ENCODE results near the gene UBE2G2. TPM values are rescaled to one million over a fixed set of nuclear protein-coding genes. Genes with fewer than 3 reads are reported as not detected.

Gene UBE2G2
- total and polyA plus RNA-seq, 2 of the 4 experiments (the other 2 are of a cell fraction): 65.4 to 91.7 TPM

DNA sequence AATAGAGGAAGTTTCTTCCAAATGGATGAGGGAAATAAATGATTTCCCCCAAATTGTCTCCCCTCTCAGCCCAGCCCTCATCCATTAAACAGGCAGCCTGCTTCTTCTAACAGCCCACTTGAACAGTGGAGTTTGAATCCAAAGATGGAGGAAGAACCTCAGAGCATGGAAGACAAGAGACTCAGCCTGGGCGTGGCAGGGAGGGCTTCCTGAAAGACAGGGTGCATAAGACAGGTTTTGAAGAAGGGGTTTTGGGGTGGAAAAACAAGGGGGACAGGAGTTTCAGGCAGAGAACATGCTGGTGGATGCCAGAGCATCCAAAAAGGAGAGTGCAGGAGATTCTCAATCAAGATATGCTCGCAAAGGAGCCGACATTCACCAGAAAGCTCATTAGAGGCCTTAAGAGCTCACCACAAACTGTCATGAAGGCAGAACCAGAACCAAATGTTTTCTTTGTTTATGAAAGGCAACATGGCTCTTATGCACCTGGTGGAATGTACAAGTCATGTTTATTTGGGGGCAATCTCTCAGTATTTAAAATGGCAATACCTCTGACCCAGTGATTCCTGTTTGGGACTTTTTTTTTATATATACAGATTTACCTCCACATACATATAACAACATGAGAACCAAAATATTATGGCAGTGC, 63.8 kb downstream of the UBE2G2 start:
- H3K79me1 ChIP-seq (ENCODE audit: low read depth in 1 of 2, low read length in 2 of 2): no peaks in the 10 kb centered on the region
- H4K91ac ChIP-seq (ENCODE audit: insufficient read depth, low read depth, low read length): no peak overlapping the region
- no peak for ATAC-seq (ENCODE audit: low read depth)
- no peak overlapping the region for H3K18ac ChIP-seq (ENCODE audit: low read depth, low read length)
- in situ Hi-C loops (cut with MboI; ENCODE audit: low sequenced_read_pairs) (no loop called here), dilution Hi-C loops (cut with HindIII; ENCODE audit: low sequenced_read_pairs, unreplicated experiment) (no loop called here), intact Hi-C loops (cut with micrococcal nuclease) (no loop called here)
- H3K9me1 ChIP-seq (ENCODE audit: insufficient read depth, low read length): no peaks in the 10 kb centered on the region
- H2BK120ac ChIP-seq (ENCODE audit: low read depth, low read length): no peak overlapping the region
- H4K8ac ChIP-seq (ENCODE audit: low read depth in 2 of 2, low read length in 2 of 2): no peak overlapping the region
- H3K4ac ChIP-seq (ENCODE audit: low read depth, low read length): no peak overlapping the region
- no peak overlapping the region for H3K23ac ChIP-seq (ENCODE audit: low read depth, low read length)
- no peak overlapping the region for H4K5ac ChIP-seq (ENCODE audit: low read depth, low read length)
- peaks cover 40% of the 10 kb centered on the region for H3K9me3 ChIP-seq (ENCODE audit: control insufficient read depth, insufficient read depth, low read length)
- no peak overlapping the region for H3K14ac ChIP-seq (replicated peaks; ENCODE audit: low read depth, low read length)
- no TSS peak for BruUV-seq (replicated peaks)
- H3K4me2 ChIP-seq (ENCODE audit: low read depth, low read length): no peak overlapping the region
- H2BK15ac ChIP-seq (ENCODE audit: low read depth, low read length): no peak overlapping the region
- CTCF ChIA-PET: no interaction called here
- H2AK5ac ChIP-seq (ENCODE audit: low read depth, low read length): no peak overlapping the region
- H3K36me3 ChIP-seq (ENCODE audit: control insufficient read depth, insufficient read depth, low read length): no peaks in the 10 kb centered on the region
- H3K27me3 ChIP-seq (ENCODE audit: control insufficient read depth, insufficient read depth, low read length): peaks cover 4% of the 10 kb centered on the region
- H3K4me3 ChIP-seq (ENCODE audit: insufficient read depth, low read depth, low read length): no peak overlapping the region
- H3K27ac ChIP-seq (ENCODE audit: insufficient read depth, low read length): no peak overlapping the region
- H4K20me1 ChIP-seq (ENCODE audit: insufficient read depth, low read length): no peaks in the 10 kb centered on the region
- no peak overlapping the region for H2BK5ac ChIP-seq (ENCODE audit: low read depth, low read length, poor library complexity, severe bottlenecking)
- no peak overlapping the region for H2BK20ac ChIP-seq (ENCODE audit: low read depth, low read length)
- no peak for TF ChIP-seq SMC3 (IDR thresholded peaks at IDR 0.05; ENCODE audit: low read depth, low read length)
- no peak for TF ChIP-seq MAFK (IDR thresholded peaks at IDR 0.05; ENCODE audit: low read depth, low read length)
- no peak overlapping the region for H3K9ac ChIP-seq (ENCODE audit: low read depth, low read length)
- H2AK9ac ChIP-seq (replicated peaks; ENCODE audit: low read depth, low read length, poor library complexity): no peak overlapping the region
- POLR2A ChIA-PET (ENCODE audit: unreplicated experiment): no interaction called here
- H3K4me1 ChIP-seq (ENCODE audit: control insufficient read depth, insufficient read depth, low read length): no peaks in the 10 kb centered on the region
- WGBS, 2 experiments (ENCODE audit: extremely low coverage in 2 of 2, insufficient read length in 1 of 2): 60% methylated on average over 3 of the region's 3 CpGs; no CpG with 5 or more reads in 1 of the 2 experiments
- H2AFZ ChIP-seq (replicated peaks; ENCODE audit: low read length, poor library complexity): no peak overlapping the region
- DNase-seq: peak; percentile 8
- no peak overlapping the region for H3K56ac ChIP-seq (ENCODE audit: extremely low read depth, insufficient read depth, low read length)
